KOPT-K1 (cell line): ENCODE data around the gene ZNF423.

Experiments used
- H3K27ac ChIP-seq: fragments of 200-600 bp; sonication (generic); 2 replicates; pipeline ENCODE4 v1.5.1; 2016; ENCODE audit warnings: antibody characterized with exemption, mild to moderate bottlenecking, low read depth, low read length; ENCODE audit not compliant: poor library complexity, severe bottlenecking
- H3K36me3 ChIP-seq: fragments of 200-600 bp; sonication (generic); 2 replicates; pipeline ENCODE4 v1.5.1; 2017; ENCODE audit warnings: antibody characterized with exemption, mild to moderate bottlenecking, low read length, moderate library complexity; ENCODE audit not compliant: insufficient read depth
- H3K9me3 ChIP-seq: fragments of 200-600 bp; sonication (generic); 2 replicates; pipeline ENCODE4 v1.5.1; 2017; ENCODE audit warnings: antibody characterized with exemption, low read length, mild to moderate bottlenecking; ENCODE audit not compliant: insufficient read depth, poor library complexity, severe bottlenecking

Gene ZNF423

DNA sequence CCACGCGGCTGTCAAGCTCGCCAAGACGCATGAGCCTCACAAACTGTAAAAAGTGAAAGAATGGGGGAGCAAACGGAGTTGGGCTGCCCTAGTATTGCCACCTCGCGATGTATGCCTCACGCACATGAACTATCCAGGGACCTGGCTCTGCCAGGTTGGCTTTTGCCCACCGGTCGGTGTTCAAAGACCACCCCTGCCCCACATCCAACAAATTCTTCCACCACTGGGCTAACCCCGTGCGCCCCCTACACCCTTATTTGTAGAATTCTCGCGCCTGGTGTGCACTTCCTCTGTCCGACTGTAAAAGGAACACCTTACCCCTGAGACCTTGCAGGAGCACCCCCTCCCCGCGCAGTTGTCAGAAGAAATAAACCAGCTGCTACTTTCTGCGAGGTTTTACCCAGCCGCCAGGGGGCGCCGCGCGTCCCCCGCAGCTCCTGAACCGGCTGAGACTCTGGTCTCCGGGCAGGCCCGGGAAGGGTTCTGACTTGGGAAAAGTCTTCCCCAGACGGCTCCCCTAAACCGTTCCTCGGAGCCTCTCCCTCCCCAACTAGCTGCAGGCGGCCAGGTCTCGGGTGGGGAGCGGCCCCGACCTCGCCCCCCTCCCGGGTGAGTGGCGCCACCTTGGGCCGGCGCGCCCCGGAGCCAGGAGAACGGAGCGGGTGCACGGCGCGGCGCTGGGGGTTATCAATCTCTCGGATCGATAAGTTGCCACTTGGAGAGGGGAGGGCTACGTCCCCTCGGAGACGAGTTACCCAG, 1.7 kb upstream of the ZNF423 start:
- H3K27ac ChIP-seq, result no peak overlapping the region
- H3K9me3 ChIP-seq, result no peaks in the 10 kb centered on the region
- no peaks in the 10 kb centered on the region for H3K36me3 ChIP-seq

DNA sequence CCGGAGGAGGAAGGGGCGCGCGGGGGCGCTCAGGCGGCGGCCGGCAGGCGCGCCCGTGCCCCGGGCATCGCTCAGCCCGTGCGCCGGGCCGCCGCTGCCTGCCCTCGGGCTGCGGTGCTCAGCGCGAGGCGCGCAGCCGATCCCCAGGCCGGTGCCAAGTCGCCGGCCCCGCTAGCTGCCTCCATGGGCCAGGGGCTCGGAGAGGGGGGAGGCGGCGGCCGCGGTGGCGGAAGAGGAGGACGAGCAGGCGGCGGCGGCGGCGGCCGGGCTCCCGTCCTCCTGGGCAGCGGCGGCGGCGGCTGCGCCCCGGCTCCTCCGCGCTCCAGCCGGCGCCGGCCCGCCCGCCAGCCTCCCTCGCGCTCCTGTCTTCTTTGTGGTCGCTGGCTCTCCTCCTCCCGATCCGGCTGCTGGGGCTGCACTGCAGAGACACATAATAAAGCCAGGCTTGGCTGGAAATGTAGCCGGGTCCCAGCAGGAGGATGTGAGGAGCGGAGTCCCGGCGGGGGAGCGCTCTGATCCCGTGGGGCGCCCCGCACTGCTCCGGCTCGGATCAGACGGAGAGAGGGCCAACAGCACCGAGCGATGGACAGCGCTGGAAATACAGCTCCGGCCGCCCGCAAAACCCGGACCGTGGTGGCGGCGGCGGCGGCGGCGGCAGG, 889 bp upstream of the ZNF423 start:
- no peak overlapping the region for H3K27ac ChIP-seq
- no peaks in the 10 kb centered on the region for H3K36me3 ChIP-seq

DNA sequence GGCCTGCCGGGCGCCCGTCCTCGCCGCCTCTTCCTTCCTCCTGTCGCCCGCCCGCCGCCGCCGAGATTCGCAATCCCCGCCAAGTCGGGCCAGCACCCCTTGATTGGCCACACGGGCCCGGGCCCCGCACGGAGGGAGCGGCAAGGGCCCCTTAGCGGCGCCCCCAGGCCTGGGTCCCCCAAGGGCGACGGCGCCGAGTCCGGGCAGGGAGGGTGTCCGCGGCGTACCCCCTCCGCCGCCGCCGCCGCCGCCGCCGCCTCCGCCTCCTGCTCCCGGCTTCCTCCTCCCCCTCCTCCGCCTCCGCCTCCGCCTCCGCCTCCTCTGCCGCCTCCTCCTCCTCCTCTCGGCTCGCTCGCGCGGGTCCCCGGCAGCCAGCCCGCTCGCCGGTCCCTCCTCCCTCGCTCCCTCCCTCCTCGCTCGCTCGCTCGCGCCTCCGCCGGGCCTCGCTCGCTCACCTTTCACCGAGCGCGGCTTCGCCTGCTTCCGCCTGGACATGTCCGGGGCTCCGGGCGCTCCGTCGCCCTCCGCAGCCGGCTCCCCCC, 561 bp downstream of the ZNF423 start:
- H3K36me3 ChIP-seq, result no peaks in the 10 kb centered on the region
- no peak overlapping the region for H3K27ac ChIP-seq
- H3K9me3 ChIP-seq, result no peaks in the 10 kb centered on the region

More for the DNA sequence above, 889 bp upstream of the ZNF423 start:
- H3K9me3 ChIP-seq, result no peaks in the 10 kb centered on the region

DNA sequence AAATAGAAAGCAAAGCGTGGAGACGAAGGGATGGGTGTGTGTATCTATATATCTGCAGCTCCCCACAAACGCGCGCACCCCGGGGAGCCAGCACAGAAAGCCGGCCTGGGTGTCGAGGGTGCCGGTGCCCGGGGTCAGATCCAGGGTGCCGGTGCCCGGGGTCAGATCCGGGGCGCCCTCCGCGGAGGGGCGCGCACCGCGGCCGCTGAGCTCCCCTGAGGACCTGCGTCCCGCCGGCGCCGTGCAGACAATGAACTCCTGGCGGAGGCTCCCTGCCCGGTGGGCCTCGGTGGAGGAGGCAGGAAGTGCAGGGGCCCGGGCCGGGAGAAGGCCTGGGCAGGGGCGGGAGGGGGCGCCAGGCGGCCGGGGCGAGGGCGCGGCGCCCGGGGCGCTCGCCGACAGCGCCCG, 1.1 kb downstream of the ZNF423 start:
- Histone ChIP-seq H3K9me3 (no peaks in the 10 kb centered on the region), H3K27ac (no peak overlapping the region), H3K36me3 (no peaks in the 10 kb centered on the region)

DNA sequence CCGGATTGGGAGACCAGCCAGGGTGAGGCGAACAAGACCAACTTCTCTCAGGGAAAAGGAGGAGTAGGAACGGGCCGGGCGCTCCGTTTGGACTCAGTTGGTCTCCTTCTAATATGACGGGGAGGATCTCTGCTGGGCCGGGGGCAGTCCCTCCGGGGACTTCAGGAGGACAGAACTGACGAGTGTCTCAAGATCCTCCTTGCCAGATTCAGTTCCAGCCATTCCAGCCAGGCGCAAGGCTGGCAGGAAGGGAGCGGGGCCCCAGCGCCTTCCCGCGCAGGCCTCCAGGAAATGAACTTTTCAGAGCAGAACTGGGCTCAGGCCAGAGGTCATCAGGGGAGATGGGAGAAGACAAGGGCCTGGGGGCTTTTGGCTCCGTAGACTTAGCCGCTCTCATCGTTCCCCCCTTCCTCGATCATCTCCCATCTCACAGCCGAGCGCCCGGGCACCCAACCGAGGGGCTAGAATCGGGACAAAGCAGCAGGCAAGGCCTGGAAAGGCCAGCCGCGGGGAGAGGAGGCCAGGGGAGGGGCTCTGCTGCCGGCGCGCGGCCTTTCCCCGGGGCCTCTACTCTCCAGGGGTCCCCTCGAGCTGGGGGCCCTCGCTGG, 1.6 kb downstream of the ZNF423 start:
- Histone ChIP-seq H3K36me3 (no peaks in the 10 kb centered on the region), H3K27ac (no peak overlapping the region), H3K9me3 (no peaks in the 10 kb centered on the region)

DNA sequence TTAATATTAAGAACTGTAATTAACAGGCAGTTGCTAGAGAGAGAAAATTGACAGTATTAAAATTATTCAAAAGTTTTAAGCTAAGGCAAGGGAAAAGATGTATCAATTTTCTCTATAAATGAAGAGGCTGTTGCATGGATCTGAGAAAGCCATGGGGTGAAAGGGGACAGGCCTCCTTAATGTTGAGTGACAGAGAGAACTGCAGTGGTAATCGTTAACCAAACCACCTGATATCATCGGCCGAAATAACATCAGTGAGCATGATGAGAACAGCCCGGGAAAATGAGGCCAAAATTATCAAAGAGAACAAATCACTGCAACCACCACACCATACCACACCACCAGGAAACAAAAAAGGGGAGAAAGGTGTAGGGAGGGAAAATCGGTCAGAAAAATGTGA, 3.6 kb downstream of the ZNF423 start:
- no peaks in the 10 kb centered on the region for H3K36me3 ChIP-seq
- no peak overlapping the region for H3K27ac ChIP-seq
- H3K9me3 ChIP-seq, result no peaks in the 10 kb centered on the region

DNA sequence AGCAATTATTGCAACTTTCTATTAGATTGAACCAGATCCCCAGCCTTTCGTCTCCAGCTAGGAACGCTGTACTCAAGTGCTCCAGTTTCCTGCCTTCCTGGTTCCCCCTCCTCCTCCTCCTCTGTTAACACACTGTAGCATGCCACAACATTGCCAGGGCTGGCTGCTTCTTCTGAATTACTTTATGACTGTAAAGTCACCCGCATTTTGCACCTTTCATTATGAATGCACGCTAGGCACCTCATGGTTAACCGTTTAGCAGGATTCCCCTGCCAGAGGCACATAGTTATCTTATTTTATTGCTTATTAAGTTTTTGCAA, 4.5 kb downstream of the ZNF423 start:
- Histone ChIP-seq H3K36me3 (no peaks in the 10 kb centered on the region), H3K27ac (no peak overlapping the region), H3K9me3 (no peaks in the 10 kb centered on the region)

DNA sequence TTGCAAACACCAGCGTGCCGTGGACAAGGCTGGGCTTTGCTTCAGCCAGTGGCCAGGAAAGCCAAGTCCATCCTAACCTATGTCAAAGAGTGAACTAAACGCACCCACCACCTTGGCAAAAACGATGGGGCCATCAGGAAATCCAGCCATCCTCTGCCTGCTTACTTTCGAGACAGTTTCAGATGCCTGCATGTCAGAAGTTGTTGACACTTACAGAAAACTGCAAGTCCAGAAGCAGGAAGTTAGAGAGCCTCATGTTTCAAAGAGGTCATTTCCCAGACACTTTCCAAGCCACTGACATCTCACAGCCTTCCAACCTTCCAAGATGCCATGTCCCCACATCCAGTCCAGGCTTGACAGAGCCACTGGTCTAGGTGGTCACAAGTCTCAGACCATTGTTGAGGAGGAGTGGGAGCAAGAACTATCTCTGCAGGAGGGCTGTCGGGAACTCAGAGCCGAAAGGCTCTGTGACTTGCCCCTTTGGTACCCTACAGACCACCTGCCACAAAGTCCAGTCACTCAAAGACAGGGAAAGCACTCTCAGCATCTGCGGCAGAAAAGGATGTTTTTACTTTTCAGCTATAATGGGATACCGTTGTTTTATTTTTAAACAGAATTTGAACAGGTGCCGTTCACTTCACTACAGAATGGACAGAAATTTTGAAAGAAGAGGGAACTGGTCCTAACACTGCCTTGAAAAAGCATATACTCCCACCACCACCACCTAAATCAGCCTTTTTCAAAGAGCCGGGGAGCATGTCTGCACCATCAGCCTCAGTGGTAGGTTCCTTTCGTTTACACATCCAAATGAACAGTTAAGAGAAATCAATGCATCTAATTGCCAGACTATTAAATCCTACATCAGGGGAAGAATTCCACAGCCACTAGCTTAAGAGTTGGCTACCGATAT, 5.1 kb downstream of the ZNF423 start:
- Histone ChIP-seq H3K27ac (no peak overlapping the region), H3K9me3 (no peaks in the 10 kb centered on the region), H3K36me3 (no peaks in the 10 kb centered on the region)

DNA sequence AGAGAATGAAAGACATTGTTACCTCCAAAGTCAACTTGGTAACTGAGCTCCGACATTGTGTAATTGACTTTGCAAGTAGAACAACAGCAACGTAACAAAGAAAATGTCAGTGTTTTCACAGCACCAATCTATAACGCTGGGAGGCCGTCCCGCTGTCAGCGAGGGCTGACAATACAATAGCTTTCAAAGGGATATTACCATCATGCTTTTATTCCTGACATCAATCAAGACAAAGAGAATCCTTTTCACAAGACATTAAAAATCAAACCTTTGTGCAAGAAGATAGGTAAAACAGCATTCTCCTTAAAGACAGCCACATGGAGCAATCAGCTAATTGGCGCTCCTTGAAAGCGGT, 6.2 kb downstream of the ZNF423 start:
- Histone ChIP-seq H3K27ac (no peak overlapping the region), H3K9me3 (no peaks in the 10 kb centered on the region), H3K36me3 (no peaks in the 10 kb centered on the region)

DNA sequence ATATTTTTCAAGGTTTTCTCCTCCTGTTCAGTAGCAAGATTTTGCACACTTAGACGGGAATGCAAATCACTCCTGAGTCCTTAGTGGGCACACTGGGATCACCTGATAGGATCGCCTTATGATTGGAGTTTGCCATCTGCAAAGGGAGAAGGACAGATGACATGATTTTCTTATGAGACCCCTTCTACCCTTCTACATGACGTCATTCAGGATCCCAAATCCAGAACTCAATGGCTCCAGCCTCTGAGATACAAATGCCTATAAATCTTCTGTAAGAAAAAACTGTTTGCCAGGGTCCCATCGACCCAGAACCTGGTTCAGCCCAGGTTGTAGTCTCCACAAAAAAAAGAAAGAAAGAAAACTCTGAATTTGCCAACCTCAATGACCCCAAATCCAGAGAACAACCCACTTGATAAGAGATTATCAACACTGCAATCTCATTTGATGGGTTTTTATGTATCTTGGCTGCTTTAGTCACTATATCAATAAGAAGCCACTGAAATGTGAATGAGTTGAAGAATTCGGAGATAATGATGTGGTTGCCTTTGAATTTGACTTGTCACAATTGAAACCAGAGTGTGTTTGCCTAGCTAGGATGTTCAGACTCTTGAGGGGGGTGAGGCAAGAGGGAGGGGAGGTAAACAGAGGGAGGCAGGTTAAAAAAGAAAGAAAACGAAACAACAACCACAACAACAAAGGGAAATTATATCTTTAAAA, 6.7 kb downstream of the ZNF423 start:
- Histone ChIP-seq H3K36me3 (no peaks in the 10 kb centered on the region), H3K27ac (no peak overlapping the region), H3K9me3 (no peaks in the 10 kb centered on the region)

DNA sequence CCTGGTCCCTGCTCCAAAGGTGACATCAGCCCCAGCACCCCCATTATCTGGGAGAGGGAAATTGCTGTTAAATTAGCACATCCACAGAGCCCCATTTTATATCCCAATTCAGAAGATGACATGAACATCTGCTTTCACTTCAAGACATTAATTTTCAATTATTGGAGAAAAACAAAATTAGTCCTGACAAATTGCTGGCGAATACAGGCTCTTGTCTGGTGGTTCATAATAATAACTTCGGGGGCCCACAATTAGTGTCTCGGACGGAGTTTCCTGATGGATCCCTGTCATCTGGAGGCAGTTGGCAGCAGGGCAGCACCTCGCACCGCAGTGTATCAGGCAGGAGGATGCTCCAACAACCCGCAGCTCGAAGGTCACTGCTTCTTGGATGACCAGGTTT, 7.4 kb downstream of the ZNF423 start:
- H3K36me3 ChIP-seq, result no peaks in the 10 kb centered on the region
- no peak overlapping the region for H3K27ac ChIP-seq
- no peaks in the 10 kb centered on the region for H3K9me3 ChIP-seq

DNA sequence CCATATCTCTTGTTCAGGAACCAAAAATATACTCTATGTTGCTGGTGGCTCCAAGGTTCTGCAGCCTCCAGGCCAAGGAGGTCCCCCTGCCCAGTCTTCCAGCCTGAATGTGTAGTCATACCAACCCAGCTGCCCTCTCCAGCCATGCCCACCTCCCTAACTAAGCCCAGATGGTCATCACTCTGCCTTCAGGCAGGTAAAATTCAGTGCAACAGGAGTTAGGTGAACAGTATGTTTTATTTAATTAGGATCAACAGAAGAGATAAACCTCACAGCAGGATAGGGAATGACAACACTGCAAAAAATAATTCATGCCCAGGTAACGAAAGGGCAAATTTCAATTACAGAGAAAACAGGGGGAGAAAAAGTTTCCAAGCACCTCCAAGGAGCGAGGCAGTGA, 9.1 kb downstream of the ZNF423 start:
- no peak overlapping the region for H3K27ac ChIP-seq
- no peaks in the 10 kb centered on the region for H3K9me3 ChIP-seq

DNA sequence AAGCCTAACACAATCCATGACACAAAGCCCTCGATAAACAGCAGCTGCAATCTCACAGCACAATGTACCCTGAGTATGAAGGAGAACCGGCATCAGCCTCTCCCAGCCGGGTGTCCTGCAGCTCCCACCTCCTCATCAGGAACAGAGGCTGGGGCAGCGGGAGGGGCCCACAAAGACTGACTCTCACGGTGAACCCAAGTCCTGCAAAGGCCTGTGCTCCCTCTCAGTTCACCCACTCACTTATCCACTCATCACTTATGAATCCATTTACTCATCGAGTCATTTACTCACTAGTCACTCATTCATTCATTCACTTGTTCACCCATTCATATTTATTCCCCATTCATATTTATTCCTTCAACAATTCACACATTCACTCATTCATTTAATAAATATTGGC, 11.6 kb downstream of the ZNF423 start:
- Histone ChIP-seq H3K36me3 (no peaks in the 10 kb centered on the region), H3K27ac (no peak overlapping the region), H3K9me3 (no peaks in the 10 kb centered on the region)

More for the DNA sequence above, 9.1 kb downstream of the ZNF423 start:
- no peaks in the 10 kb centered on the region for H3K36me3 ChIP-seq

DNA sequence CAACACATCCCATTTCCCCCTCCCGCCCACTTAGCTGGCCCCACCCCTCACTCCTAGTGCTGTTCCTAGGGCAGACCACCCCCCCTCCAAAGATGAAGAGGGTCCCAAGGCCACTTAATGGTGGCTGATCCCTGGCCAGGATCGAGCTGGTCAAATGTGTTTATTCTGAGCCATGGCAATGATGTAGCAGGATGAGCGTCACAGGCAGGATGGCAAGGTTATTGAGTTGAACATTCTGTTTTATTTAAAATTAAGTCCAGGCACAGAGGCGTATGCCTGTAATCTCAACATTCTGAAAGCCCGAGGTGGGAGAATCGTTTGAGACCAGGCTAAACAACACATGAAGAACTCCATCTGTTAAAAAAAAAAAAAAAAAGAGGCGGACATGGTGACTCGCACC, 12.2 kb downstream of the ZNF423 start:
- Histone ChIP-seq H3K27ac (no peak overlapping the region), H3K36me3 (no peaks in the 10 kb centered on the region), H3K9me3 (no peaks in the 10 kb centered on the region)
